HepG2 (cell line): Measurements from ENCODE around the gene FBXW12. TPM values are rescaled to one million over a fixed set of nuclear protein-coding genes. Genes with fewer than 3 reads are reported as not detected.

Experiments
- AGO2 ChIP-seq: fragments of 200-400 bp; formaldehyde crosslinking; optimal IDR thresholded peaks from 2 replicates; pipeline ENCODE3; 2017; ENCODE audit warnings: mild to moderate bottlenecking, low read depth, low read length, moderate library complexity
- ATF2 ChIP-seq: sonication (generic); formaldehyde crosslinking; IDR thresholded peaks from 2 replicates; pipeline ENCODE4 v1.4.0; 2020; ENCODE audit warnings: missing genetic modification reagents
- BHLHE40 ChIP-seq: IDR thresholded peaks from 2 replicates; pipeline ENCODE4 v1.6.1; 2011; ENCODE audit warnings: low read length, improper control_type of control experiment
- DZIP1 ChIP-seq: sonication (generic); formaldehyde crosslinking; IDR thresholded peaks from 2 replicates; pipeline ENCODE4 v1.5.0; 2020; ENCODE audit warnings: mild to moderate bottlenecking, missing genetic modification reagents
- HMG20A ChIP-seq: IDR thresholded peaks from 2 replicates; pipeline ENCODE4 v1.6.1; 2016; ENCODE audit warnings: borderline replicate concordance
- HMGXB3 ChIP-seq: sonication (generic); formaldehyde crosslinking; IDR thresholded peaks from 2 replicates; pipeline ENCODE4 v1.4.0; 2020; ENCODE audit warnings: missing genetic modification reagents, borderline replicate concordance
- IRX3 ChIP-seq: sonication (generic); formaldehyde crosslinking; IDR thresholded peaks from 2 replicates; pipeline ENCODE4 v1.8.1; 2023; ENCODE audit warnings: mild to moderate bottlenecking, low read depth, missing genetic modification reagents, borderline replicate concordance
- NRL ChIP-seq: sonication (generic); formaldehyde crosslinking; IDR thresholded peaks from 2 replicates; pipeline ENCODE4 v1.5.0; 2020; ENCODE audit warnings: missing genetic modification reagents, mild to moderate bottlenecking, moderate library complexity, borderline replicate concordance
- THRA ChIP-seq: sonication (generic); formaldehyde crosslinking; IDR thresholded peaks from 2 replicates; pipeline ENCODE4 v1.4.0; 2020; ENCODE audit warnings: missing genetic modification reagents, borderline replicate concordance
- U2AF2 ChIP-seq: fragments of 200-400 bp; formaldehyde crosslinking; IDR thresholded peaks from 2 replicates; pipeline ENCODE4 v1.6.1; 2017; ENCODE audit warnings: low read depth, mild to moderate bottlenecking, low read length
- ZNF253 ChIP-seq: sonication (generic); formaldehyde crosslinking; IDR thresholded peaks from 2 replicates; pipeline ENCODE4 v1.8.0; 2022; ENCODE audit warnings: mild to moderate bottlenecking, missing genetic modification reagents, borderline replicate concordance
- ZNF660 ChIP-seq: sonication (generic); formaldehyde crosslinking; IDR thresholded peaks from 2 replicates; pipeline ENCODE4 v1.5.1; 2020; ENCODE audit warnings: mild to moderate bottlenecking, low read depth, missing genetic modification reagents, borderline replicate concordance
- ZNF709 ChIP-seq: sonication (generic); formaldehyde crosslinking; IDR thresholded peaks from 2 replicates; pipeline ENCODE4 v1.5.0; 2020; ENCODE audit warnings: mild to moderate bottlenecking, missing genetic modification reagents
- ZNF800 ChIP-seq: sonication (generic); formaldehyde crosslinking; IDR thresholded peaks from 2 replicates; pipeline ENCODE4 v1.4.0; 2020; ENCODE audit warnings: missing genetic modification reagents
- ZNF841 ChIP-seq: sonication (generic); formaldehyde crosslinking; IDR thresholded peaks from 2 replicates; pipeline ENCODE4 v1.8.1; 2023; ENCODE audit warnings: missing genetic modification reagents, borderline replicate concordance
- ZNF878 ChIP-seq: sonication (generic); formaldehyde crosslinking; IDR thresholded peaks from 2 replicates; pipeline ENCODE4 v1.8.1; 2023; ENCODE audit warnings: mild to moderate bottlenecking, missing genetic modification reagents, moderate library complexity
- polyA plus RNA-seq, 8 experiments: library from polyadenylated mRNA; depleted of rRNA in 3 of 8; stranded (reverse) in 7 of 8; unstranded in 1 of 8; fragments of >200 nt; fragmentation: Illumina TruSeq in 4 of 8; extraction: Trizol in 4 of 8; gene quantifications; 2 replicates each; pipeline versions ENCODE4 v1.2.1 to v1.2.3, GENCODE V29; 2011 to 2016; ENCODE audit warnings: low read depth in 4 of 8, missing spikeins in 1 of 8, mixed read lengths in 1 of 8; ENCODE audit not compliant: insufficient read depth in 1 of 8
- total RNA-seq, 5 experiments: library from RNA; depleted of rRNA; stranded (reverse); fragments of >200 nt; fragmentation: Illumina TruSeq; extraction: Trizol; gene quantifications; 2 replicates each; pipeline ENCODE4 v1.2.3, GENCODE V29; 2016; ENCODE audit warnings: low read depth in 1 of 5

FBXW12 gene
- total and polyA plus RNA-seq, 2 of the 13 experiments (the other 11 are each of a cell fraction or from before 2014, with no cell fraction given), result not detected

GRCh38 chr3:48398701-48399386 lies 26.8 kb downstream of the FBXW12 start (continued):
- no peak for TF ChIP-seq ATF2
- no peak for TF ChIP-seq HMGXB3 (CRISPR knock-in tag)
- 0 out of 2 replicates have a peak, but pooled peaks have one; percentile 28 for TF ChIP-seq IRX3 (CRISPR knock-in tag)
- 0 out of 2 replicates have a peak, but pooled peaks have one; percentile 27 for TF ChIP-seq U2AF2
- no peak for TF ChIP-seq ZNF878 (CRISPR knock-in tag)
- no peak for TF ChIP-seq ZNF709 (CRISPR knock-in tag)
- TF ChIP-seq BHLHE40, result no peak
- TF ChIP-seq DZIP1 (CRISPR knock-in tag), result no peak
- TF ChIP-seq ZNF253 (CRISPR knock-in tag), result no peak
- TF ChIP-seq ZNF660 (CRISPR knock-in tag), result no peak
- no peak for TF ChIP-seq ZNF800
- peak; percentile 99 for TF ChIP-seq AGO2
- TF ChIP-seq THRA (CRISPR knock-in tag), result peak; percentile 7; the same call in 1 of the 2 replicates
- TF ChIP-seq ZNF841 (CRISPR knock-in tag), result no peak
- TF ChIP-seq NRL, result peak; percentile 57; the same call in 1 of the 2 replicates
- no peak for TF ChIP-seq HMG20A (CRISPR knock-in tag)
